ENCODE data around the gene ALS2CL. TPM values are rescaled to one million over a fixed set of nuclear protein-coding genes. Genes with fewer than 3 reads are reported as not detected.
A peak's percentile ranks its signal among the peaks of the same experiment; 100 is the strongest.

The ALS2CL gene
- total RNA-seq, 5 donors from 2014 or later (not counting 1 experiment from before 2014, with no cell fraction given), result 25.0 to 47.4 (median 30.6) TPM

DNA sequence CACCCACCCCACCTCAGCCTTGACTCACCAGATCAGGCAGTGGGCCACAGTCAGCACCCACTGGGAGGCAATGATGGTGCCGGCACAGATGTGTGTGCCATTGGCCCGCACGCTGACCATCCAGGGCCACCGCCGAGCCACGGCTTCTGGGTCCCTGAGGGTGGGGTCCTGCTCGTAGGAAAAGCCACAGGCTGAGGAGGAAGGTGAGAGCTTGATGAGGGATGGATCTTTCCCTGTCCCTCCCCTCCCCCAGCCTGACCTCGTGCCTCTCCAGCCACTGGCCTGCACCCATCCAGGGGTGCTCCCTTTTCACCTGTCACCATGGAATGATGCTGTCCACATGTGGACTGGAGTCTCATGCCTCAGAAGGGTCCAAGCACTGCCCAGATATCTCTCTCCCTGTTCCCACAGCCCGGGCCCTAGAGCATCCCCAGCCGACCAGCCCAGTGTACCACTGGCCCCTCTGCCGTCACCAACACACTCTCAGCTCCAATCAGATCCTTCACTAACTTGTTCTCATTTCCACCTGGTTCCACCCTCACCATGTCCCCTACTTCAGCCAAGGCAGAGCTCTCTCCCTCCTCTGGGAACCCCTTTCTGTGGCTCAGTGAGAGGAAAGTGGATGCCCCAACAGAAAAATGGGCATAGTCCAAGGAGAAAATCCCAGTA is 22.2 kb upstream of the ALS2CL start:
- POLR2A ChIA-PET, result no interaction called here
- 80% methylated on average over 4 of the region's 11 CpGs for WGBS (ENCODE audit: insufficient coverage)

DNA sequence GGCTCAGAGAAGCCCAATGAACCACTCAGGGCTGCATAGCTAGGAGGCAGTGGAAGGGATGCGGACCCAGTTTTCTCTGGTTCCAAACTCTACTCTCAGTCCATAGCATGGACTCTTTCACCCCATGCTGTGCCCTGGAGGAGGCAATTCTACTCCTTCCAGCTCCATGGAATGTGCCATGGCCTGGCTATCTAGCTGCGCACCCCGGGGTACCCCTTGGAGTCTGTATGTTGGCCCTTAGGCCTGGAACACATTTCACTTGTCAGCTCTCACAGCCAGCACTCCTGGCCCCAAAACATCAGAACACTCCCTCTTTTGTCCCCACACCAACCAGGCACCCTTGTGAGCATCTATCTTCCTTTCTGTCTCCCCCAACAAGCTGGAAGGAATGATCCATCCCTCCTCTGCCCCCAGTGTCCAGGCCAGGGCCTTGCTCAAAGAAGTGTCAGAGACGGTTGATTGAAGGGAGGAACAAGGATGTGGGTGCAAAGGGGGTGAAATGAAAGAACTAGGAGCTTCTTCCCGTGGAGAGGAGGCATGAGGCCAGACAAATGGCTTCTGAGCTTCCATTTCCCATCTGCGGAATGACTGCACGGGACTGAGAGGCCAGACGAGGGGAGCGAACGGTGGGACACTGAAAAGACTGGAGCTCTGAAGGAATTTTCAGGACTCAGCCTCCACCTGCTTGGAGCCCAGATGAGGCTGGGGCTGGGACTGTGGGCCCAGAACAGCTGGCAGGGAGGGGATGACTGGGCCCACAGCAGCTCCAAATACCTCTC is 21.4 kb upstream of the ALS2CL start:
- Mint-ChIP-seq H3K27me3 (peaks cover 12 to 16% of the 10 kb centered on the region in 2 donors), H3K4me3 (no peak overlapping the region), H3K4me1 (peaks cover 0 to 3% (median 2%) of the 10 kb centered on the region in 3 donors), H3K27ac (no peak overlapping the region), H3K36me3 (no peaks in the 10 kb centered on the region), H3K9me3 (no peaks in the 10 kb centered on the region)
- H3K27me3 ChIP-seq (replicated peaks in 1 of 2; ENCODE audit: control insufficient read depth in 2 of 2, extremely low read depth in 1 of 2, insufficient read depth in 2 of 2, low read length in 1 of 2), result peaks cover 0 to 25% of the 10 kb centered on the region in 2 experiments
- no peaks in the 10 kb centered on the region for H3K9me3 ChIP-seq
- ChIA-PET CTCF (no interaction called here), POLR2A (no interaction called here)
- H3K36me3 ChIP-seq (ENCODE audit: control insufficient read depth in 2 of 2, extremely low read depth in 1 of 2, insufficient read depth in 1 of 2, low read length in 1 of 2), result peaks cover 0 to 5% of the 10 kb centered on the region in 2 donors
- 36% methylated on average over 2 of the region's 10 CpGs for WGBS (ENCODE audit: insufficient coverage)
- H3K4me1 ChIP-seq (ENCODE audit: control insufficient read depth in 1 of 2, extremely low read depth in 1 of 2, insufficient read depth in 2 of 2, low read length in 2 of 2), result no peaks in the 10 kb centered on the region
- H3K4me3 ChIP-seq (ENCODE audit: control insufficient read depth in 1 of 2, extremely low read depth in 1 of 2, low read length in 1 of 2), result no peak overlapping the region
- DNase-seq (peak in 2 of 35 experiments; percentile 2), ATAC-seq (replicated peaks in 1 of 4) (no peak)
- H3K27ac ChIP-seq (ENCODE audit: low read length), result no peak overlapping the region

More for the DNA sequence above, 22.2 kb upstream of the ALS2CL start:
- H3K27ac Mint-ChIP-seq, result no peak overlapping the region
- Histone ChIP-seq H3K27ac (ENCODE audit: low read length) (no peak overlapping the region), H3K9me3 (no peaks in the 10 kb centered on the region), H3K4me1 (ENCODE audit: control insufficient read depth in 1 of 2, extremely low read depth in 1 of 2, insufficient read depth in 2 of 2, low read length in 2 of 2) (no peaks in the 10 kb centered on the region), H3K27me3 (replicated peaks in 1 of 2; ENCODE audit: control insufficient read depth in 2 of 2, extremely low read depth in 1 of 2, insufficient read depth in 2 of 2, low read length in 1 of 2) (peaks cover 0 to 26% of the 10 kb centered on the region in 2 experiments), H3K36me3 (ENCODE audit: control insufficient read depth in 2 of 2, extremely low read depth in 1 of 2, insufficient read depth in 1 of 2, low read length in 1 of 2) (no peaks in the 10 kb centered on the region), H3K4me3 (ENCODE audit: control insufficient read depth in 1 of 2, extremely low read depth in 1 of 2, low read length in 1 of 2) (no peak overlapping the region)
- H3K4me1 Mint-ChIP-seq, result peaks cover 0 to 3% (median 2%) of the 10 kb centered on the region in 3 donors
- H3K9me3 Mint-ChIP-seq, result no peaks in the 10 kb centered on the region
- peaks cover 16% of the 10 kb centered on the region in 2 donors for H3K27me3 Mint-ChIP-seq
- no peak overlapping the region for H3K4me3 Mint-ChIP-seq
- no peaks in the 10 kb centered on the region for H3K36me3 Mint-ChIP-seq
- CTCF ChIA-PET, result no interaction called here
- DNase-seq (peak in 2 of 35 experiments; percentile 4 to 17), ATAC-seq (replicated peaks in 1 of 4) (no peak)

DNA sequence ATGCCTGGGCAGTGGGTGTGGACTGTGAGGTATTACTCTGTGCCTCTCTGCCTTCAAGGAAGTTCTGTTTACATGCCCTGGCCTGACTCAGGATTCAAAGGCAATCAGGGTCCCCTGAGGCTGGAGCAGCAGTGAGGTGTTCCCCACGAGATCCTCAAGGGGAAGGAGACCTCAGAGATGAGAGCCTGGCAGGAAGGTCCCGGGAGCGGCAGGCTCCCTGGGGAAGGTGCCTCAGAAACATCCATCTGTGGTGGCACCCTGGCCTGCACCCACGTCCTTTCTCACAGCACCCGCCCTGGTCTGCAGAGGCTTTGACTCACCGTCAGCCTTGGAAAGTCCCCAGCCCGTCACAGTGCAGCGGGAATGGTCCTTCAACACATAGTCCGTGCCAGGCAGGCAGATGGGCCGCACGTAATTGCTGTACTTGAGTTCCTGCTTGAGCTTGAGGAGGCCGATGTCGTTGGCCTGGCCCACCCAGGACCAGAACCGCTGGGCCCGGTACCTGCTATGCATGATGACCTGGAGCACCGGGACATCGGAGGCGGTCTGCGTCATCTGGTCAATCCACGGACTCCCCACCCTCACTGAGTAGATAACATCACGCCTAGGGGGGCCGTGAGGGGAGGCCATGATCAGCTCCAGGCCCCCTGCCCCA is 20.5 kb upstream of the ALS2CL start:
- no peaks in the 10 kb centered on the region for H3K4me1 ChIP-seq (ENCODE audit: control insufficient read depth in 1 of 2, extremely low read depth in 1 of 2, insufficient read depth in 2 of 2, low read length in 2 of 2)
- H3K36me3 ChIP-seq (ENCODE audit: control insufficient read depth in 2 of 2, extremely low read depth in 1 of 2, insufficient read depth in 1 of 2, low read length in 1 of 2), result peaks cover 0 to 5% of the 10 kb centered on the region in 2 donors
- CTCF ChIA-PET, result no interaction called here
- no peak overlapping the region for H3K4me3 Mint-ChIP-seq
- H3K27ac Mint-ChIP-seq, result no peak overlapping the region
- DNase-seq (peak in 2 of 35 experiments; percentile 4 to 19), ATAC-seq (replicated peaks in 1 of 4) (no peak)
- no peaks in the 10 kb centered on the region for H3K9me3 Mint-ChIP-seq
- POLR2A ChIA-PET, result no interaction called here
- no peaks in the 10 kb centered on the region for H3K9me3 ChIP-seq
- peaks cover 0 to 3% (median 2%) of the 10 kb centered on the region in 3 donors for H3K4me1 Mint-ChIP-seq
- H3K36me3 Mint-ChIP-seq, result peaks cover 4% of the 10 kb centered on the region
- WGBS (ENCODE audit: insufficient coverage), result 68% methylated on average over 22 of the region's 22 CpGs
- no peak overlapping the region for H3K4me3 ChIP-seq (ENCODE audit: control insufficient read depth in 1 of 2, extremely low read depth in 1 of 2, low read length in 1 of 2)
- peaks cover 8 to 13% of the 10 kb centered on the region in 2 donors for H3K27me3 Mint-ChIP-seq
- peaks cover 0 to 16% of the 10 kb centered on the region in 2 experiments for H3K27me3 ChIP-seq (replicated peaks in 1 of 2; ENCODE audit: control insufficient read depth in 2 of 2, extremely low read depth in 1 of 2, insufficient read depth in 2 of 2, low read length in 1 of 2)
- no peak overlapping the region for H3K27ac ChIP-seq (ENCODE audit: low read length)

DNA sequence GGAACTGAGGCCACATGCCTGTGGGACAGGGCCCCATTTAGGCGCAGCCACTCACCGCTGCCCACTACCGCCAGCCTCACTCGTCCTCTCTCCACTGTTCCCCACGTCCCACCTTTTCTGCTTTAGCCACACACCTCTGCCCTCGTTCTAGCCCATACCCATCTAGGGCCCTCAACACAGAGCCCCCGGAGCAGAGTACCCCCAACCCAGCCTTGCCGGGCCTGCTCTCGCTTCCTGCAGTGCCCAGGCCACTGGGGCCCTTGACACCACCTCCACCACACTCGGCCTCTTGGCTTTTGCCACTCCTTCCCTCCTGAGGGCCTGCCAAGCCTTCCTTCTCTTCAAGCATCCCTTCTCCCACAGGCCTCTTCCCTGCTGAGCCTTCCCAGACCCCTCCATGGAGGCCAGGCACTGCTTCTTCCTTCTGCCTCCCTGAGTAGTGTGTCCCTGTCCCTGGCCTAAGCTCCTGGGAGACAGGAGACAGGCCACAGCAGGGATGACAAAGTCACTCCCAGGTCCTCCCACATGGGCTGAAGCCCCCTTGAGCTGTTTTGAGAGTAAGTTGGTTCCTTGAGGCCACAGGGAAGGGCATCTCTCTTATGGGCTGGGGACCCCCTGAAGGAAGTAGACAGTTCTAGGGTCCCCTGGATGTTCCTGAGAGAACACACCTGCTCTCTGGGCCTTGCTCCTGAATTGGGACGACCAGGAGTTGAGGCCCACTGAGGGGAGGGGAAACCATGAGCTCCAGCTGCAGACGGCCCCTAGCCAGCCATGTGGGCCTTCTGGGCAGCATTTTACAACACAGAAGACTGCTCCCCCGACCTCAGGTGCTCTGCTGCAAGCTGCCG is 19.8 kb upstream of the ALS2CL start:
- Histone ChIP-seq H3K9me3 (no peaks in the 10 kb centered on the region), H3K27me3 (replicated peaks in 1 of 2; ENCODE audit: control insufficient read depth in 2 of 2, extremely low read depth in 1 of 2, insufficient read depth in 2 of 2, low read length in 1 of 2) (peaks cover 0 to 9% of the 10 kb centered on the region in 2 experiments), H3K36me3 (ENCODE audit: control insufficient read depth in 2 of 2, extremely low read depth in 1 of 2, insufficient read depth in 1 of 2, low read length in 1 of 2) (peaks cover 0 to 8% of the 10 kb centered on the region in 2 donors), H3K4me3 (ENCODE audit: control insufficient read depth in 1 of 2, extremely low read depth in 1 of 2, low read length in 1 of 2) (no peak overlapping the region), H3K27ac (ENCODE audit: low read length) (no peak overlapping the region), H3K4me1 (ENCODE audit: control insufficient read depth in 1 of 2, extremely low read depth in 1 of 2, insufficient read depth in 2 of 2, low read length in 2 of 2) (no peaks in the 10 kb centered on the region)
- Mint-ChIP-seq H3K36me3 (peaks cover 4% of the 10 kb centered on the region), H3K4me3 (no peak overlapping the region), H3K9me3 (no peaks in the 10 kb centered on the region), H3K4me1 (peaks cover 0 to 3% (median 2%) of the 10 kb centered on the region in 3 donors), H3K27me3 (peaks cover 5 to 6% of the 10 kb centered on the region in 2 donors), H3K27ac (no peak overlapping the region)
- CTCF ChIA-PET, result no interaction called here
- ATAC-seq (replicated peaks in 1 of 4) (no peak), DNase-seq (peak in 1 of 35 experiments; percentile 4)
- POLR2A ChIA-PET, result no interaction called here
- WGBS (ENCODE audit: insufficient coverage), result 77% methylated on average over 13 of the region's 14 CpGs

DNA sequence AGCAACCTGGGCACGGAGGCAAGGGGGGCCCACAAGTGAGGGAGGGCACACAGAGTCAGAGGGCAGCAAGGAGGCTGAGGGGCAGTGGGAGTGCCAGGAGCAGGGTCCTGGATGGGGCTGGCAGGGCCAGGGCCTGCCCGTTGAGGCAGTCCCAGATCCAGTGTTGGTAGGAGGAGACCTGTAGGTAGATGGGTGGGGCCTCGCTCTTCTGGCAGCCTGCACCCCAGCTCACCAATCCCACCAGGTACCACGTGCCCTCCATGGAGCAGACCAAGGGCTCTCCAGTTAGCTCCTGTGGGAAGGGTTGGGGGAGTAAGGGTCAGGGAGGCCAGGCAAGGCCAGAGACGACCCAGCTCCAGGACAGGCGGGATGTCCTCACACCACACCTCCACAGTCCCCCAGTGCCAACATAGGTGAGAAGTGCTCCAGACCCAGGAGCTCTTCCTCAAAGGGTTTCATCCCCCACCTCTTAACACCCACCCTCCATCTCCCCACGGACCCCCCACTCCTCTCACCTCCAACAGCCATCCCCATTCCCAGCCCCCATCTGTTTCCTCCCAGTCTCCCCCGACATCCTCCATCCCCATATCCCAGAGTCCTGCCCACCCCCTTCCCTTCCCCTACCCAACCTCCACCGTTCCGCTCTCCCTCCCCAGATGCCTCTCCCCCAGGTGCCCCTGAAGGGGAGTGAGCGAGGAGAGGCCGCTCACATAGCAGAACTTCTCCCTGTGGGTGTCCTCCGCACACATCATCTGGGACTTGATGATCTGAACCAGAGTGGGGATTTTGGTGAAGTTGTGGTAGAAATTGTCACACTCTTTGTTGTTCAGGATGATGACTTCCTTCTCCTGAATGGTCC is 18.9 kb upstream of the ALS2CL start:
- Mint-ChIP-seq H3K36me3 (peaks cover 4% of the 10 kb centered on the region), H3K27ac (no peak overlapping the region), H3K9me3 (no peaks in the 10 kb centered on the region), H3K27me3 (peaks cover 0 to 1% of the 10 kb centered on the region in 2 donors), H3K4me1 (no peaks in the 10 kb centered on the region), H3K4me3 (no peak overlapping the region)
- ChIA-PET CTCF (no interaction called here), POLR2A (no interaction called here)
- no peak overlapping the region for H3K27ac ChIP-seq (ENCODE audit: low read length)
- no peak for DNase-seq
- peaks cover 0 to 8% of the 10 kb centered on the region in 2 donors for H3K36me3 ChIP-seq (ENCODE audit: control insufficient read depth in 2 of 2, extremely low read depth in 1 of 2, insufficient read depth in 1 of 2, low read length in 1 of 2)
- no peaks in the 10 kb centered on the region for H3K9me3 ChIP-seq
- ATAC-seq (replicated peaks in 1 of 4), result no peak
- no peak overlapping the region for H3K4me3 ChIP-seq (ENCODE audit: control insufficient read depth in 1 of 2, extremely low read depth in 1 of 2, low read length in 1 of 2)
- H3K27me3 ChIP-seq (replicated peaks in 1 of 2; ENCODE audit: control insufficient read depth in 2 of 2, extremely low read depth in 1 of 2, insufficient read depth in 2 of 2, low read length in 1 of 2), result peaks cover 0 to 4% of the 10 kb centered on the region in 2 experiments
- 81% methylated on average over 6 of the region's 13 CpGs for WGBS (ENCODE audit: insufficient coverage)
- H3K4me1 ChIP-seq (ENCODE audit: control insufficient read depth in 1 of 2, extremely low read depth in 1 of 2, insufficient read depth in 2 of 2, low read length in 2 of 2), result no peaks in the 10 kb centered on the region
